T-helper 2 cell treated with Interferon-gamma antibody and Interleukin-4, amounts not matched to agents 100 ng/mL and 5 ng/mL, for 36 hours (primary cell): ENCODE data around the gene NIPBL. TPM values are rescaled to one million over a fixed set of nuclear protein-coding genes. Genes with fewer than 3 reads are reported as not detected.
"Not testable (repeated sequence)": the region's sequence is repeated elsewhere in the genome, so short reads cannot be mapped to it uniquely, and the experiment has no call there.

Experiments used
- intact Hi-C: fragments of 100-400 bp; cut with micrococcal nuclease; formaldehyde crosslinking; loops from one replicate; pipeline ENCODE4 v1.15.1; 2023
- total RNA-seq: library from RNA; stranded (reverse); gene quantifications from 2 replicates; pipeline ENCODE4 v1.2.3, GENCODE V29; 2022

NIPBL gene
- total RNA-seq, 1 donor from 2014 or later, result 67.4 TPM

GRCh38 chr5:36878392-36879082 lies 2.0 kb downstream of the NIPBL start:
- intact Hi-C loops, result loop anchor here (5.0 to 10.0 kb wide), 5 partner anchors 64 to 1961 kb away; partner anchors contain the start of genes BRIX1, IL7R, LMBRD2 and RAD1

DNA sequence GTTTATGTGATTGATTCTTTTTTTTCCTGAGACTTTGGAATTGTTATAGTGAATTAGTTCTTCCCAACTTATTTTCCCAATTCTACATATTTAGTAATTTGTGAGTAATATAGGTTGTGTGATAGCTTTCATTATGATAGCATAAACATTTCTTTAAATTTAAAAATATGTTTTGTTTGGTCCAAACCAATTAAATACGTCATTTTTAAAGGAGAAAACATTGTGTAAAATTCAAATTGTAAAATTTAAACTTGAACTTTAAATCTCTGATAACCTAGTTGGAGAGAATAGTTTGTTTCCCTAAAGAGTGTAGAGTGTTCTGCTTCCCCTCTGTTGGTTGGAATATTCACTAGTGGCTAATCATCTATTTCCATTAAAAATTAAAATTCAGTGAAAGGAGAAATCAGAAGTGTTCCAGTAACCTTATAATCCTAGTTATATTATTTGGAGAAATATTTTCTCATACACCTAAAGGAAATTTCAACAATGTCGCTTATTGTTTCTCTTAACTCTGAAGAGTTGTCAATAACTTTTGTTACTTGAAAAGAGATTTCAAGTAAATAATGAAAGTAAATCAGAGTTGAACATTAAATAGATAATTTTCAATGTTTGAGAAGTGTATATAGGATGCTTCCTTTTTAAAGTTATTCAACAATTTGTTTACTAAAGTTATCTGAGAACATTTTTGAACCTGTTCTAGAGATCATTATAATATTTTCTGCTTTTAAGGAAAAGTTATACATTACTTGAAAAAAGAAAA lies 2.9 kb downstream of the NIPBL start:
- intact Hi-C loops, result loop anchor here (5.0 to 10.0 kb wide), 5 partner anchors 63 to 1962 kb away; partner anchors contain the start of genes BRIX1, IL7R, LMBRD2 and RAD1

DNA sequence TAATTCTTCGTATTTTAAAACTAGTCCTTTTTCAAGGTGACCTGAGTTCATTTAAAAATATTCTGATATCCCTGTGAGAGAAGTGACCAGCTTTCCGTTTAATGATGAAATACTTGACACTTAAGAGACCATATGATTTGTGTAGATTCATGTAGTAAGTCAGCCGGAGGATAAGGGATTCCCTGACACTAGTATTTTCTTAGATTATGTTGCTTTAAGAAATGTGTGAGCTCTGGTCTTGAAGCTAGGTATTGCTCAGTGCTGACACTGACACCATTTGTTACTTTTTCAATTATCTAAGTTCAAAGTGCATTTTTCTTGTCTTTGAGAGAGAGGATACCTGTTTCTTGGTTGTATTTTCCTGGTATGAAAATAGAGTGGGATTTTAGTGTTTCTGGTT lies 4.2 kb downstream of the NIPBL start:
- intact Hi-C loops, result no loop called here

GRCh38 chr5:36881304-36881703 lies 4.7 kb downstream of the NIPBL start:
- intact Hi-C loops, result no loop called here

DNA sequence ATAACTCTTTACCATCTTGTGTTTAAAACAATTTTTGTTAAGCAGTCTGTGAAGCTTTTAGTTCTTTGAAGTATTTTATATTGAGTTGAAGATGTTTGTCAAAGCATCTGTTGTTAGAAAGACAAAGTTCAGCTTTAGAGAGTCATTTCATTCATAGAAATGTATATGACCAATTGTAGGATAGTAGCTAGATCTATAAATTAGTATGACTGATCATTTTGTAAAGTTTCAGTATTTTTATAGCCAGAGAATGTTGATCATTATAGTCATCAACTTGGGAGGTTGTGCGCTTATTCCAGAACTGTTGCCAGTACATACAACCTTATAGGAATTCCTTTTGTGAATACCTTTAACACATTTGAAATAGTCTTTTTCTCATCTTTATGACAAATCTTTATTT lies 5.2 kb downstream of the NIPBL start:
- intact Hi-C loops, result no loop called here

DNA sequence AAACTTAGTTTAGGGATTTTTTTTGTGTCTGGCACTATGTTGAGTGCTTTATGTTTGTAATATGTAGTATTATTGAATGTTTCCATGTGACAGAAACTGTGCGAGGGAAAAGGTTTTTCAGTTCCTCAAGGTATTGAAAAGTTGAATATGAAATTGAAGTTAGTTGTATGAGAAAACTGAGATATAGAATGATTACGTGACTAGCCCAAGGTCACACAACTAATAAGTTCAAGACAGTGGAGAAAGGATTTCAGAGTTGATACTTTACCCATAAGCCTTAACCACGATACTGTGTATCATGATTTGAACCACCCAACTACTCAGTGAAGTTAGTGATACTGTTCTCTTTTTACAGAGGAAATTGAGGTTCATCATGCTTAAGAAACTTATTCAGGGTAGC lies 5.7 kb downstream of the NIPBL start:
- intact Hi-C loops, result no loop called here

DNA sequence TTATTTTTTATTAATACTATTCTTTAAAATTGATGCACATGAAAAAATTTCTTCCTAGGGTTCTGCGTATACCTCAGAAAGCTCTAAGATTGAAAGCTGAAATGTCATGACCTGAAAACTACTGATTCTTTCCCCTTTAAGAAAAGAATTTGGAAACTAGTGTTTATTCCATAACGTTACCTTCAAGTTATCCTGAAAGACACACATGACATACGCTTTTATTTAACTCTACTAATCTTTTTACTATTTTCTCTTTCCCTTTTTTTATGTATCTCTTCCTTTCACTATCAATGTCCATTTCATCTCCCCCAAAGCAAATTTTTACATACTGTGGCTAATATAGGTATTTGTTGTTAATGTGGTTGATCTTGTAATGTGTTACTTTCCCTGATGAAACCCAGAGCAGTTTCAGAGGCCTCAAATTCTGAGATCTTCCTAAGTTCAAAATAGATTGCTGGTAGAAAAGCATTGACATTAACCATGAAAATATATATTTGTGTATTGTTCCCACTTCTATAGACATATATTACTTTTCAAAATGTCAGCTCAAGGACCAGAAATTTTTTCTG lies 7.4 kb downstream of the NIPBL start:
- intact Hi-C loops, result no loop called here

DNA sequence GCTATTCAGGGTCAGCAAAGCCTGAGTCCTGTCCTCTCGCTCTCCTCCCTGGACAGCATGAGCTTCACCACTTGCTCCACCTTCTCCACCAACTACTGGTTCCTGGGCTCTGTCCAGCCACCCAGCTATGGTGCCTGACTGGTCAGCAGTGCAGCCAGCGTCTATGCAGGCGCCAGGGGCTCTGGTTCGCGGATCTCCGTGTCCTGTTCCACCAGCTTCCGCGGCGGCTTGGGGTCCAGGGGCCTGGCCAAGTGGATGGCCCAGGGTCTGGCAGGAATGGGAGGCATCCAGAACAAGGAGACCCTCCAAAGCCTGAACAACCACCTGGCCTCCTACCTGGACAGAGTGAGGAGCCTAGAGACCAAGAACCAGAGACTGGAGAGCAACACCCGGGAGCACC lies 8.6 kb downstream of the NIPBL start:
- intact Hi-C loops, result no loop called here

GRCh38 chr5:36885566-36886485 lies 9.3 kb downstream of the NIPBL start:
- intact Hi-C loops, result no loop called here

DNA sequence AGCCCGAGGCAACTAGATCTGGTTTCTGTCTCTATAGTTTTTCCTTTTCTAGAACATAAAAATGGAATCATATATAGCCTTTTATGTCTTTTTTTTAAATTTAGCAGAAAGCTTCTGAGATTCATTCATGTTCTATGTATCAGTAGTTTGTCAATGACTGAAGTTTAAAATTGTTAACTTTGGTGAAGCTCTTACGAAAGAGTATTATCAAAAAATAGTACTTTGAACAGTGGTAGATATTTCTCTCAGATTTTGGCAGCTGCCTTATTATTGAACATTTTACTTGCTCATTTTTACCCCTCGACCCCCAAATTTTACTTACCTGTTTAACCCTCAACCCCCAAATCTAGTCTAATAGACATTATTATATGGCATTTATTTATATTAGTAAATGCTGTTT lies 10.2 kb downstream of the NIPBL start:
- intact Hi-C loops, result no loop called here

GRCh38 chr5:36887532-36887931 lies 11.0 kb downstream of the NIPBL start:
- intact Hi-C loops, result no loop called here

GRCh38 chr5:36888303-36888702 lies 11.7 kb downstream of the NIPBL start:
- intact Hi-C loops, result no loop called here

GRCh38 chr5:36889264-36889663 lies 12.7 kb downstream of the NIPBL start:
- intact Hi-C loops, result no loop called here

DNA sequence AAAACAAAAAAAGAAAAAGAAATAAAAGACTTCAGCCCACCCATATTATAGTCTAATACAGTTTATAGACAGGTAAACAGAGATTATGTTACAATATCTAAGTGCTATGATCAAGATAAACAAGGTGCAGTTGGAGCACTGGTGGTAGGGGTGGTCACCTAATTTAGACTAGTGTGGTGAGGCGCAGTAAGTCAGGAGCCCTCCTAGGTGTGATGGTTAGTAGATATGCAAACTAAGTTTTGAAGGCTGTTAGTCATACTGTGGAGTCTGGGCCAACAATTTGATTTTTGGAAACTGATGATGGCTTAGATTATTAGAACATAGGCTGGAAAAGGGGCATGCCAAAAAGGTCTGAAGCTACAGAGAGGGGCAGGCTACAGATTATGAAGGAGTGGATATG lies 14.7 kb downstream of the NIPBL start:
- intact Hi-C loops, result no loop called here

- intact Hi-C loops, result not testable (repeated sequence)
These were observed 15.7 kb downstream of the NIPBL start for GRCh38 chr5:36892085-36892830.

GRCh38 chr5:36894954-36895353 lies 18.4 kb downstream of the NIPBL start:
- intact Hi-C loops, result no loop called here

GRCh38 chr5:36896476-36896875 lies 19.9 kb downstream of the NIPBL start:
- intact Hi-C loops, result no loop called here

DNA sequence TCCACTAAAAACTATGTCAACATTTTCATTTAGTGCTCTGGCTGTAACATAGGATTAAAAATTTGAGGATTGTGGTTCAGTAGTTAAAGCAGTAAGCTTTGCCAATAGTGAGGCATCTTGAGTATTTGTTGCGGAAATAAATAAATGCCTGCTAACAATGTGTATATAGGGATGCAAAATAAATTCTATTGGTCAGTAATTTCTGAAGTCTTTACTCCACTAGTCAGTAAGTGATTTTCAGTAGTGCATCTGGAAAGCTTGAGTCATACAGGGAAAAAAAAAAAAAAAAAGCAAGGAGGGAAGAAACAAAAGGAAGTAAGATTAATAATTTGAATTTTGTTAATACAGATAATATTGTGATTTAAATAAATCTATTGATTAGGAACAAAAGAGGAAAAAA lies 21.0 kb downstream of the NIPBL start:
- intact Hi-C loops, result no loop called here

DNA sequence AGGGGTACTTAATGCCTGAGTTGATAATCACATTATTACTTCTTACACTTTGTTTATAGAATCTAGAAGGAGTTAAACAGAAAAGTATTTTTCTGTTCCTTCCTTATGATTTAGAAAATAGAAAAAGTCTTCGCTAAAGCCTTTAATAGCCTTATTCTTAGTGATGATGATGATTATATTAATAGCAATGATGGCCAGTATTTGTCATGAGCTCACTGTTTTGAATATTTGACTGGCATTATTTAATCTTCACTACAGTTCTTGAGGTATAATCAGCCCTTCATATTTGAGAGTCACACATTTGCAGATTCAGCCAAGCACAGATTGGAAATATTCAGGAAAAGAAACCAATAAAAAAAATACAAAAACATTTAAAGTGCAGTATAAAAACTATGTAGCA lies 23.3 kb downstream of the NIPBL start:
- intact Hi-C loops, result no loop called here

DNA sequence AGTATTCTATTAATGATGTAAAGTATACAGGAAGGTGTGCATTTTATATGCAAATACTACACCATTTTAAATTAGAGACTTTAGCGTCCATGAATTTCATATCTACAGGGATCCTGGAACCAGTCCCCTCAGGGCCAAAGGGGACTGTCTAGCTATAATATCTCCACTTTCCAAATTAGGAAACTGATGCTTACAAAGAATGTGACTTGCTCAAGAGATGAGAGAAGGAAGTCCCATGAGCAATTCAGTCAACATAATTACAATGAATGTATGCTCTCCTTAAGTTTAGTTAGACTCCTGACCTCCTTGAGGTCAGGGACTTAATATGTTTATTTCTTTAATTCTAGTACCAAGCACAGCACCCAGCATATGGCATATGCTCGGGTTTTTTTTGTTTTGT lies 23.7 kb downstream of the NIPBL start:
- intact Hi-C loops, result no loop called here

DNA sequence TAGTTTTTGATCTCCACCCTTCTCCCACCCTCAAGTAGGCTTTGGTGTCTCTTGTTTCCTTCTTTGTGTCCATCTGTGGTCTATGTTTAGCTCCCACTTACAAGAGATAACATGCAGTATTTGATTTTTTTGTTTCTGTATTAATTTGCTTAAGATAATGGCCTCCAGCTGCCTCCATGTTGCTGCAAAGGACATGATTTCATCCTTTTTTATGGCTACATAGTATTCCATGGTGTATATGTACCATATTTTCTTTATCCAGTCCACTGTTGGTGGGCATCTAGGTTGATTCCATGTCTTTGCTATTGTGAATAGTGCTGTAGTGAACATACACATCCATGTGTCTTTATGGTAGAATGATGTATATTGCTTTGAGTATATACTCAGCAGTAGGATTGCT lies 24.5 kb downstream of the NIPBL start:
- intact Hi-C loops, result not testable (repeated sequence)
